ENCODE measurements around the gene RUNDC1.
"Not testable (repeated sequence)": the region's sequence is repeated elsewhere in the genome, so short reads cannot be mapped to it uniquely, and the experiment has no call there.

RUNDC1 gene

GRCh38 chr17:42969001-42969581 is 11.3 kb upstream of the RUNDC1 start:
- Histone ChIP-seq H3K79me2 (ENCODE audit: insufficient read depth, low read depth) (peaks cover 1% of the 10 kb centered on the region; the same call in 1 of the 2 replicates), H3K4me3 (IDR thresholded peaks at IDR 0.05; ENCODE audit: insufficient read depth, low read depth, low read length) (no peak overlapping the region), H3K27me3 (ENCODE audit: insufficient read depth, low read depth) (no peaks in the 10 kb centered on the region), H3K4me2 (peak overlapping the region; percentile 31; the same call in 1 of the 2 replicates), H3K4me1 (ENCODE audit: low read depth, poor library complexity, severe bottlenecking) (peaks cover 31% of the 10 kb centered on the region), H4K20me1 (ENCODE audit: insufficient read depth) (no peaks in the 10 kb centered on the region), H2AFZ (ENCODE audit: low read depth) (no peak overlapping the region; the same call in 1 of the 2 replicates), H3K36me3 (ENCODE audit: insufficient read depth) (no peaks in the 10 kb centered on the region), H3K27ac (peak overlapping the region; percentile 64), H3K9ac (no peak overlapping the region; the same call in 1 of the 2 replicates)
- TF ChIP-seq CTCF (conservative IDR thresholded peaks at IDR 0.05; ENCODE audit: low read depth, low read length): no peak

GRCh38 chr17:42971589-42971988 is 8.8 kb upstream of the RUNDC1 start:
- H3K36me3 ChIP-seq (ENCODE audit: insufficient read depth): no peaks in the 10 kb centered on the region
- H4K20me1 ChIP-seq (ENCODE audit: insufficient read depth): no peaks in the 10 kb centered on the region
- no peaks in the 10 kb centered on the region for H3K79me2 ChIP-seq (ENCODE audit: insufficient read depth, low read depth)
- H3K27ac ChIP-seq: no peak overlapping the region
- no peak overlapping the region for H2AFZ ChIP-seq (ENCODE audit: low read depth)
- no peak overlapping the region for H3K4me3 ChIP-seq (IDR thresholded peaks at IDR 0.05; ENCODE audit: insufficient read depth, low read depth, low read length)
- no peak overlapping the region for H3K9ac ChIP-seq
- no peaks in the 10 kb centered on the region for H3K27me3 ChIP-seq (ENCODE audit: insufficient read depth, low read depth)
- peaks cover 33% of the 10 kb centered on the region for H3K4me1 ChIP-seq (ENCODE audit: low read depth, poor library complexity, severe bottlenecking)
- no peak for TF ChIP-seq CTCF (conservative IDR thresholded peaks at IDR 0.05; ENCODE audit: low read depth, low read length)
- no peak overlapping the region for H3K4me2 ChIP-seq

GRCh38 chr17:42973323-42973722 is 7.0 kb upstream of the RUNDC1 start:
- not testable (repeated sequence) for H3K36me3 ChIP-seq (ENCODE audit: insufficient read depth); H3K27ac ChIP-seq; H2AFZ ChIP-seq (ENCODE audit: low read depth); H3K79me2 ChIP-seq (ENCODE audit: insufficient read depth, low read depth); H3K27me3 ChIP-seq (ENCODE audit: insufficient read depth, low read depth); H3K9ac ChIP-seq; H3K4me2 ChIP-seq; H3K4me3 ChIP-seq (IDR thresholded peaks at IDR 0.05; ENCODE audit: insufficient read depth, low read depth, low read length); H4K20me1 ChIP-seq (ENCODE audit: insufficient read depth)
- peaks cover 25% of the 10 kb centered on the region for H3K4me1 ChIP-seq (ENCODE audit: low read depth, poor library complexity, severe bottlenecking)

GRCh38 chr17:42975265-42975664 is 5.1 kb upstream of the RUNDC1 start:
- Histone ChIP-seq H3K4me1 (ENCODE audit: low read depth, poor library complexity, severe bottlenecking) (peaks cover 16% of the 10 kb centered on the region), H4K20me1 (ENCODE audit: insufficient read depth) (no peaks in the 10 kb centered on the region), H3K27me3 (ENCODE audit: insufficient read depth, low read depth) (no peaks in the 10 kb centered on the region), H2AFZ (ENCODE audit: low read depth) (no peak overlapping the region), H3K79me2 (ENCODE audit: insufficient read depth, low read depth) (no peaks in the 10 kb centered on the region), H3K27ac (no peak overlapping the region), H3K4me3 (IDR thresholded peaks at IDR 0.05; ENCODE audit: insufficient read depth, low read depth, low read length) (no peak overlapping the region), H3K36me3 (ENCODE audit: insufficient read depth) (no peaks in the 10 kb centered on the region), H3K9ac (no peak overlapping the region), H3K4me2 (no peak overlapping the region)
- no peak for TF ChIP-seq CTCF (conservative IDR thresholded peaks at IDR 0.05; ENCODE audit: low read depth, low read length)

- H2AFZ ChIP-seq (ENCODE audit: low read depth); H3K4me3 ChIP-seq (IDR thresholded peaks at IDR 0.05; ENCODE audit: insufficient read depth, low read depth, low read length); H3K36me3 ChIP-seq (ENCODE audit: insufficient read depth); H3K79me2 ChIP-seq (ENCODE audit: insufficient read depth, low read depth); H3K27ac ChIP-seq; H3K9ac ChIP-seq; H4K20me1 ChIP-seq (ENCODE audit: insufficient read depth); H3K27me3 ChIP-seq (ENCODE audit: insufficient read depth, low read depth); H3K4me2 ChIP-seq: not testable (repeated sequence)
- peaks cover 14% of the 10 kb centered on the region for H3K4me1 ChIP-seq (ENCODE audit: low read depth, poor library complexity, severe bottlenecking)
Measured at GRCh38 chr17:42975701-42976100, 4.7 kb upstream of the RUNDC1 start.
